Measurements from ENCODE around the gene ADAMTSL2. TPM values are rescaled to one million over a fixed set of nuclear protein-coding genes. Genes with fewer than 3 reads are reported as not detected.

Gene ADAMTSL2
- total and polyA plus RNA-seq, 10 donors: 1.6 to 11.7 (median 4.3) TPM

GRCh38 chr9:133558191-133559126 is 24.0 kb downstream of the ADAMTSL2 start:
- Histone ChIP-seq H3K4me3 (peak overlapping the region in 1 of 8 donors; percentile 24), H3K4me1 (peaks cover 3 to 26% (median 18%) of the 10 kb centered on the region in 6 donors), H3K27me3 (replicated peaks in 1 of 7) (peaks cover 0 to 83% (median 6%) of the 10 kb centered on the region in 7 donors), H3K9me3 (no peaks in the 10 kb centered on the region), H3K27ac (peak overlapping the region in 7 of 8 donors; percentile 1 to 62 (median 43)), H3K36me3 (peaks cover 0 to 30% (median 0%) of the 10 kb centered on the region in 6 donors)
- intact Hi-C loops (cut with DNase I; ENCODE audit: low total_unique reads): no loop called here
- WGBS, 5 donors: 12 to 17% (median 14%) methylated on average over 30 to 31 of the region's 31 CpGs
- no peak for DNase-seq
- TF ChIP-seq CTCF (IDR thresholded peaks at IDR 0.05 in 8 of 11, conservative IDR thresholded peaks at IDR 0.05 in 3 of 11): no peak
- peak in 1 of 3 donors; percentile 24 for TF ChIP-seq POLR2AphosphoS5 (IDR thresholded peaks at IDR 0.05)

DNA sequence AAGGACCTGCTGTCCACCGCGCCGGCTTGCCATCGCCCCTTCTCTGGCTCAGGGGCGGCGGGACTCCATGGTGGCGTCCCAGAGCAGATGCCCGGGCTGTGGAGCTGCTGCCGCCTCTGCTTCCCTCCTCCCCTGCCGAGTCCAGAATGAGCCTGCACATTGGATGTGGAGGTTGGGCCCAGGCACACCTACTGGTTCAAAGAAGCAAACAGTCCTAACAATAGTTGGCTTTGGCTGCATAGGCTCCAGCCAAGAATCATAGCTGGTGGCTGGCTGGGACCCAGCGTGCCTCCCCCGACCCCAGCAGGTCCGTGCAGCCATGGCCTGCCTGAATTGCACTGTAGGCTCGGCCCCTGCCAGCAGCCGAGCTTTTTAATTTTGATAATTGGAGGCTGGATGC is 25.8 kb downstream of the ADAMTSL2 start:
- Histone ChIP-seq H3K27ac (no peak overlapping the region), H3K4me1 (peaks cover 3 to 27% (median 19%) of the 10 kb centered on the region in 6 donors), H3K36me3 (peaks cover 0 to 13% (median 0%) of the 10 kb centered on the region in 6 donors), H3K27me3 (replicated peaks in 1 of 7) (peaks cover 0 to 72% (median 6%) of the 10 kb centered on the region in 7 donors), H3K9me3 (no peaks in the 10 kb centered on the region), H3K4me3 (no peak overlapping the region)
- WGBS, 5 donors: 91 to 95% (median 93%) methylated on average over 10 to 15 of the region's 15 CpGs
- intact Hi-C loops (cut with DNase I; ENCODE audit: low total_unique reads): no loop called here
- TF ChIP-seq POLR2A (IDR thresholded peaks at IDR 0.05): no peak
- no peak for TF ChIP-seq CTCF (IDR thresholded peaks at IDR 0.05 in 8 of 11, conservative IDR thresholded peaks at IDR 0.05 in 3 of 11)
- no peak for TF ChIP-seq POLR2AphosphoS5 (IDR thresholded peaks at IDR 0.05)
- DNase-seq: no peak

DNA sequence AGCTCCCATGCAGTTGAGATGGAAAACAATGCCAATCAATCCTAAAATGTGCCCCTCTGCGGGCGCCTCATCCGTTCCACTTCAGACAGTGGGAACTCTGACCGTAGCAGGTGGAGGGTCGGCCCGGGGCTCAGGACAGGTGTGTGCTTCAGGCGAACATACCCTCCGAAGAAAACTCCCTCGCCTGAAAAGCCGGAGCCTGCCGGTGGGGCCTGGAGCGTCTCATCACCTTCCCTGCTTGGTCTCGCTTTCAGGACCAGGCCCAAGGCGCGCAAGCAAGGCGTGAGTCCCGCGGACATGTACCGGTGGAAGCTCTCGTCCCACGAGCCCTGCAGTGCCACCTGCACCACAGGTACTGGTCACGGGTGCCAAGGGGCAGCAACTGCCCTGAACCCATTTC is 26.4 kb downstream of the ADAMTSL2 start:
- 88 to 98% (median 97%) methylated on average over 22 of the region's 22 CpGs for WGBS, 5 donors
- peaks cover 3 to 27% (median 19%) of the 10 kb centered on the region in 6 donors for H3K4me1 ChIP-seq
- peaks cover 0 to 7% (median 0%) of the 10 kb centered on the region in 6 donors for H3K36me3 ChIP-seq
- H3K27ac ChIP-seq: no peak overlapping the region
- no peak overlapping the region for H3K4me3 ChIP-seq
- TF ChIP-seq POLR2AphosphoS5 (IDR thresholded peaks at IDR 0.05) (no peak), POLR2A (IDR thresholded peaks at IDR 0.05) (no peak), CTCF (IDR thresholded peaks at IDR 0.05 in 8 of 11, conservative IDR thresholded peaks at IDR 0.05 in 3 of 11) (no peak)
- no peaks in the 10 kb centered on the region for H3K9me3 ChIP-seq
- peaks cover 0 to 66% (median 6%) of the 10 kb centered on the region in 7 donors for H3K27me3 ChIP-seq (replicated peaks in 1 of 7)
- no peak for DNase-seq
- intact Hi-C loops (cut with DNase I; ENCODE audit: low total_unique reads): no loop called here

GRCh38 chr9:133561976-133562554 is 27.6 kb downstream of the ADAMTSL2 start:
- TF ChIP-seq POLR2AphosphoS5 (IDR thresholded peaks at IDR 0.05): no peak
- TF ChIP-seq CTCF (IDR thresholded peaks at IDR 0.05 in 8 of 11, conservative IDR thresholded peaks at IDR 0.05 in 3 of 11): no peak
- WGBS, 5 donors: 83 to 90% (median 89%) methylated on average over 3 to 32 of the region's 32 CpGs
- Histone ChIP-seq H3K36me3 (peaks cover 0 to 4% (median 0%) of the 10 kb centered on the region in 6 donors), H3K27me3 (replicated peaks in 1 of 7) (peaks cover 0 to 59% (median 6%) of the 10 kb centered on the region in 7 donors), H3K4me3 (no peak overlapping the region), H3K4me1 (peaks cover 3 to 27% (median 19%) of the 10 kb centered on the region in 6 donors), H3K27ac (no peak overlapping the region), H3K9me3 (no peaks in the 10 kb centered on the region)
- DNase-seq: no peak
- intact Hi-C loops (cut with DNase I; ENCODE audit: low total_unique reads): no loop called here

All from spleen (tissue), 11 donors.